DLD1 (cell line): ENCODE measurements around the gene CD300A.
"Not testable (repeated sequence)": the region's sequence is repeated elsewhere in the genome, so short reads cannot be mapped to it uniquely, and the experiment has no call there.

Experiments
- in situ Hi-C: cut with HindIII; loops from 2 replicates; pipeline ENCODE4 v1.10.0; 2017; ENCODE audit warnings: low sequenced_read_pairs

The CD300A gene

DNA sequence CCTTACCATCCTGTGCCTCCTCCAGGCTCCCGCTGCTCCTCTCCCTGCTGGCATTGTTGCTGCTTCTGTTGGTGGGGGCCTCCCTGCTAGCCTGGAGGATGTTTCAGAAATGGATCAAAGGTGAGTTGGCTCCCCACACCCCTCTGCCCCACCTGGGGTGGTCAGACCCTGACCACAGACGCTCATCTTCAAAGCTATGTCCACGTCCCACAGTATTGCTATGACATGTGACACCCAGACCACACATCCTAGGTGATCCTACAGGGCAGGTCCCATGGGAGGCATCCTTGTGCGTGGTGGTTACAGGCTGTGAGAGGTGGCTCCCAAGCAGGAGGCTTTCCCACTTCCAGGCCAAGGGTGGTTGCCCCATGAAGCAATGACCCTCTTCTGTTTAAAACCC lies 11.0 kb downstream of the CD300A start:
- in situ Hi-C loops, result loop anchor here (10.0 kb wide), 1 partner anchor 117 kb away; the partner anchor contains the start of gene CD300LD

DNA sequence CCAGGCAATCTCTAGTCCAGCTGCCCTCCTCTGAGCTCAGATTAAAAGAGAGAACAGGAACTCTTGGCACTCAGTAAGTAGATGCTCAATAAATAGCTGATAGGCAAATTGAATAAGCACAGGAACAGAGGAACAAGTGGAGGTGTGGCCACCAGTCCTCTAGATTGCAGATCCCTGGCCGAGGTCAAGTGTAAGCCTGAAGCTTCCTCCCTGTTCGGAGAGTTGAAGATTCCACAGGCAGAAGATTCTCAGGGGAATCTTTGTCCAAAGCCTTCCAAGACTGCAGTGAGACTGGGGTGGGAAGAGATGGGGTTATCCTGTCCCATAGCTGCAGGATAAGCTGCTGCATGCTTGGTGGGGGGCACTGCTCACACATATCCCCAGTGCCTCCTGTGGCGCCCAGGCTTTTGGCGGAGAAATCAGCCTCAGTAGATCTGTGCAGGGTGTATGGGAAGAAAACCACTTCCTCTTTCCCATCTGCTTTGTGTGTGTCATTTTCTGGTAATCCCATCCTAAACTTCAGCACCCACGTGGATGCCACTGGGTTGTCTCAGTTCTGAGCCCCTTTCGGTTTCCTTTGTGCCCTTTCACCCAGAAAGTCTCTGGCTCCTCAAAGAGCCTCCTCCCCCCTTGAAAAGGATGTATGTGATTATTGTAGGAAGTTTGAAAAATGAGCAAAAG lies 12.1 kb downstream of the CD300A start:
- in situ Hi-C loops, result loop anchor here (10.0 kb wide), 1 partner anchor 116 kb away; the partner anchor contains the start of gene CD300LD

DNA sequence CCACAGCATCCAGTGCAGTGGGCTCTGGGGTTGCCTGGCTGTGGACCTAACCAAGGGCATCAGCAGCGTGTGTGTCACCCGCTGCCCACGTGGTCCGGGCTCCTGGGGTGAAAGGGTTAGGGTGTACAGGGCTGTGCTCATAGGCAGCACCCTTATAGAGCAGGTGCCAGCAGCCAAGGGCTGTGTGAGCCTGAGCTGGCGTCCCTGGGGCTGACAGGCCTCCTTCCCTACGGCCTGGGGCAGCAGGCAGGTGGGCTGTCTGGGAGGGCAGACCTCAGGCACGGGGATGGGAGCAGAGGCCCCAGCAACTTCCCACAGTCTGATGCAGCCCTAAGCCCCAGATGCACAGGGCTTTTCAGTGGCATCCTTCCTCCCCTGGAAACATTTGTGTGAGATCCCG lies 13.9 kb downstream of the CD300A start:
- in situ Hi-C loops, result loop anchor here (10.0 kb wide), 1 partner anchor 175 kb away; no protein-coding TSS in a partner anchor

- in situ Hi-C loops, result loop anchor here (10.0 kb wide), 1 partner anchor 177 kb away; no protein-coding TSS in a partner anchor
Observed at GRCh38 chr17:74481621-74482020, 15.2 kb downstream of the CD300A start.

DNA sequence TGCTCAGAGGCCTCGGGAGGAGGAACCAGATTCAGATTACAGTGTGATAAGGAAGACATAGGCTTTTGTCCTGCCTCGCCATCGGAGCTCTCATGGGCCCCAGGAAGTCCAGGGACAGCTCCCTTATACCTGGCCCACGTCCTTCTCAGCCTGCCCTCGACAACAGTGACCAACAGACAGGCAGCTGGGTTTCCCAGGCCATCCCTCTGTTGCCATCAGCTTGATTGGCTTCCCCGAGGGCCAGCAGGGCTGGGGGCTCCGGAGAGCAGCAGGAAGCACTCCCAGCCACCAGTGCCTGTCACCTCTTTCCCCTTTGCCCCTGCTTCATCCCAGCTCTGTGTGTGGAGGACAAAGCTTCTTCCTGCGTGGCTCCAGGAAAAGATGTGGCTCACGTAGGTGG lies 17.6 kb downstream of the CD300A start:
- in situ Hi-C loops, result loop anchor here (10.0 kb wide), 1 partner anchor 179 kb away; no protein-coding TSS in a partner anchor

GRCh38 chr17:74485022-74485743 lies 18.7 kb downstream of the CD300A start:
- in situ Hi-C loops, result loop anchor here (10.0 kb wide), 1 partner anchor 180 kb away; no protein-coding TSS in a partner anchor

- in situ Hi-C loops, result loop anchor here (10.0 kb wide), 1 partner anchor 181 kb away; no protein-coding TSS in a partner anchor
Observed at GRCh38 chr17:74485841-74486240, 19.4 kb downstream of the CD300A start.

- in situ Hi-C loops, result loop anchor here (10.0 kb wide), 1 partner anchor 183 kb away; no protein-coding TSS in a partner anchor
Observed at GRCh38 chr17:74488276-74488675, 21.8 kb downstream of the CD300A start.

DNA sequence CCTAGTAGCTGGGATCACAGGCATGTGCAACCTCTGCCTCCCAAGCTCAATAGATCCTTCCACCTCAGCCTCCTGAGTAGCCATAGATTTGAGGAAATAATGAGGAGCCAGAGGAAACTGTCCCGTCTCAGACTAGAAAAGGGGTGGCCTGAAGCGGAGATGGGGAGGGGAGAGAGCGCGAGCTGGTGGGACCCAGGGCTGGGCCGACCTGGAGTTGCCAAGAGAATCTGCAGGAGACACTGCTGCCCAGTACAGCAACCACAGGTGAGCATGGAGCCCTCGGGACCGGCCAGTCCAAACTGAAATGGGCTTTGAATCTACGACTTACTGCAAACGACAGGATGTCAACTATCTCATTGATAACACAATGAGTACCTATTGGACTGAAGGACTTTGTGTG lies 24.3 kb downstream of the CD300A start:
- in situ Hi-C loops, result no loop called here

DNA sequence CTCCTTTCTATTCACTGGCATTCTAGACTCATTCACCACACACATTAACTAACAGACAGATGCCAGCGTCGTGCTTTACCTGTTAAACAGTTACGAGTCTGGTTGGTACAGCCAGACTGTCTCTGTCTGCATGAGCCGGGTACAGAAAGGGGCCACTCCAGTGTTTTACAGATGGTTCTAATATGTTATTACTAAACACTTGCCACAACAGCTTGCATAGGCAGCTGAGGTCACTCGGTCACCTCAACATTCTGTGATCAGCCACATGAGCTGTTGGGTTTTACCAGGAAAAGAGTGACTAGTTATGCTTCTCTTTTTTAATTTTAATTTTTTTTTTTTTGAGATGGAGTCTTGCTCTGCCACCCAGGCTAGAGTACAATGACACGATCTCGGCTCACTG lies 25.2 kb downstream of the CD300A start:
- in situ Hi-C loops, result no loop called here

- in situ Hi-C loops, result no loop called here
Observed at GRCh38 chr17:74493331-74493833, 26.9 kb downstream of the CD300A start.

DNA sequence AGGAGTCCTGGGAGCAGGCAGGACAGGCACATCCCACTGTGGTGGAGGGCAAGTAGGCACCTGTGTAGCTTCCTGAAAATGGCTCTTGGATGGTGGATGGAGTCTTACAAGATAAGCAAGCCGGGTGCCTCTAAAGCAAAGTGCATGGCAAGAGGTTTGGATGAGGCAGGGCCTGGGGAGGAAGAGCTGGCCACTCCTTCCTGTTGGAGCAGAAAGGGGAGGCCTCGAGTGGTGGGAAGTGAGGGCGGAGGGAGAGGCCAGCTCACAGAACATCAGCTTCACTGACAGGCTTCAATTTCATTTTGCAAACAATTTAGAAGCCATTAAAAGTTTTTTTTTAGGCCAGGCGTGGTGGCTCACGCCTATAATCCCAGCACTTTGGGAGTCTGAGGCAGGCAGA lies 31.0 kb downstream of the CD300A start:
- in situ Hi-C loops, result no loop called here

- in situ Hi-C loops, result no loop called here
Observed at GRCh38 chr17:74499992-74500391, 33.6 kb downstream of the CD300A start.

DNA sequence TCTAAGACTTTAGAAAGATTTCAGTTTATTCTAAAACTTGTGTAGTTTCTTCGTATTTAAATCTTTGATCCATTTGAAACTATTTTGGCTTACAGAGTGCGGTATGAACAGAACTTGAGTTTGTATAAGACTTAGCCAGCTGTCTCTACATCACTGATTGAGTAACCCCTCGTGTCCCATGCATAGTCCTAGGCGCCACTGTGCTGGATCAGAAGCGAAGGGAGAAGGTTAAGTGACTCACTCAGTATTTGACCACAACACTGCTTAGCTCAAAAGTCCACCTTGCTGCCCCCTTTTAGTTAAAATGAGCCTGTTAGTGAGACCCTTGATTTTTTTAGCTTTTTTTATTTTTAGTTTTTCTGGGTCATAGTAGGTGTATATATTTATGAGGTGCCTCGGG lies 36.4 kb downstream of the CD300A start:
- in situ Hi-C loops, result no loop called here

DNA sequence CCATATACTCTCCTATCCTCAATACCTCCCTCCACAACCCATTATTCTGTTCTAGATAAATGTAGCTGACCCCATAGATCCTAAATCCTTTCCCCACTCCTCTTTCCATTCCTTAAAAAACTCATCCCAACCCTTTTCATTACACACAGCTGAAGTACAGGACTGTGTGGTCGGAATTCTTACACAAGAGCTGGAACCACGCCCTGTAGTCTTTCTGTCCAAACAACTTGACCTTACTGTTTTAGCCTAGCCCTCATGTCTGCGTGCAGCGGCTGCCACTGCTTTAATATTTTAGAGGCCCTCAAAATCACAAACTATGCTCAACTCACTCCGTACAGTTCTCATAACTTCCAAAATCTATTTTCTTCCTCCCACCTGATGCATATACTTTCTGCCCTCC lies 37.5 kb downstream of the CD300A start:
- in situ Hi-C loops, result not testable (repeated sequence)

DNA sequence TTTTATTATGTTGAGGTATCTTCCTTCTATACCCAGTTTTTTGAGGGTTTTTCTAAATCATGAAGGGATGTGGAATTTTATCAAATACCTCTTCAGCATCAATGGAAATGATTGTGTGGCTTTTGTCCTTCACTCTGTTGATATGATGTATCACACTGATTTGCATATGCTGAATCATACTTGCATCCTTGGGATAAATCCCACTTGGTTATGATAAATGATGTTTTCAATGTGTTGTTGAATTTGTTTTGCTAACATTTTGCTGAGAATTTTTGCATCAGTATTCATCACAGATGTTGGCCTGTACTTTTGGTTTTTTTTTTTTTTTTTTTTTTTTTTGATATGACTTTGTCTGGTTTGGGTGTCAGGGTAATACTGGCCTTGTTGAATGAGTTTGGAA lies 41.7 kb downstream of the CD300A start:
- in situ Hi-C loops, result no loop called here

GRCh38 chr17:74512036-74512435 lies 45.6 kb downstream of the CD300A start:
- in situ Hi-C loops, result no loop called here

DNA sequence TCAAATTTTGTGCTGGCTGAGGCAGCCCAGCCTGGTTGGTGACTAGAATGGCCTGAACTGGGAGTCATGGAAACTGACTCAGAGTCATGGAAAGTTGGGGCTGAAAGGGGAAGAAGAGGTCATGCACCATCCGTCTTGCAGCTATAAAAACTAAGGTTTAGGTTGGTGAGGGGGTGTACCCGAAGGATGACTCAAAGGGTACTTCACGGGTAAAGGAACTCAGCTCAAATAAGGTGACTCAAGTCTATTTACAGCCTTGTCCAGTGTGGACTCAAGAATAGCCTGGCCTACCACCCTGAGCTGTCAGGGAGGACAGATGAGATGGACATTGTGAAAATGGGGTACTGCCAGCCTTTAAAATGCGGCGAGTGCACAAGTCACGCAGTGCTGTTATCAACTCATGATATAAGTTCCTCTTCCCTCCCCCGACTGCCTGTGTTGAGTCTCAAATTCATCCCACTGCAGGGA lies 46.2 kb downstream of the CD300A start:
- in situ Hi-C loops, result no loop called here

- in situ Hi-C loops, result no loop called here
Observed at GRCh38 chr17:74513987-74514631, 47.7 kb downstream of the CD300A start.

GRCh38 chr17:74514632-74515334 lies 48.3 kb downstream of the CD300A start:
- in situ Hi-C loops, result no loop called here
